SK-MEL-5 (cell line): ENCODE results near the gene ARL10. TPM values are rescaled to one million over a fixed set of nuclear protein-coding genes. Genes with fewer than 3 reads are reported as not detected.

Source experiments
- DNase-seq: peaks from one replicate; pipeline ENCODE4 v3.0.0-alpha.2; 2016; ENCODE audit warnings: low read depth, low spot score
- in situ Hi-C: cut with HindIII; loops from 2 replicates; pipeline ENCODE4 v1.10.0; 2016; ENCODE audit warnings: low sequenced_read_pairs, high pct_unique_total_duplicates, low pct_unique_long_range_greater_than_20kb
- total RNA-seq: library from RNA; depleted of rRNA; stranded (reverse); fragments of >200 nt; shearing (Covaris generic); gene quantifications from 2 replicates; pipeline ENCODE4 v1.2.3, GENCODE V29; 2014

ARL10 gene
- total RNA-seq, 1 experiment from 2014 or later = 0.03 TPM

DNA sequence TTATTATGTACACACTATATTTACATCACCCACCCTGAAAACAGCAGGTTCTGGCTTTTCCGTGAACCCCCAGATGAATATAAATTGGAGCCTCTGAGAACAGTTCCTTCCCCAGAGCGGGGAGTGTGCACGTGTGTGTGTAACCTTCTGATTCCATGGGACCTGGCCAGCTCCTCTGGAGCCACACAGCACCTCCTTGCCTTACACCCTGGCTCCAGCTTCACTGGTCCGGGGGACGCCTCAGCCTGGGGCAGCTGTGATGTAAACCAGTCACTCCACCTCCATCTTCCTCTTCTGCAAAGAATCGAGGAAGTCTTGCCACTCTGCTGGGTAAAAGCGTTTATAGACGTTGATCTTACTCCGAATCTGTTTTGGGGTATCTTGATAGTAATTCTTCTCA is 18.7 kb downstream of the ARL10 start:
- DNase-seq = no peak
- in situ Hi-C loops = no loop called here

DNA sequence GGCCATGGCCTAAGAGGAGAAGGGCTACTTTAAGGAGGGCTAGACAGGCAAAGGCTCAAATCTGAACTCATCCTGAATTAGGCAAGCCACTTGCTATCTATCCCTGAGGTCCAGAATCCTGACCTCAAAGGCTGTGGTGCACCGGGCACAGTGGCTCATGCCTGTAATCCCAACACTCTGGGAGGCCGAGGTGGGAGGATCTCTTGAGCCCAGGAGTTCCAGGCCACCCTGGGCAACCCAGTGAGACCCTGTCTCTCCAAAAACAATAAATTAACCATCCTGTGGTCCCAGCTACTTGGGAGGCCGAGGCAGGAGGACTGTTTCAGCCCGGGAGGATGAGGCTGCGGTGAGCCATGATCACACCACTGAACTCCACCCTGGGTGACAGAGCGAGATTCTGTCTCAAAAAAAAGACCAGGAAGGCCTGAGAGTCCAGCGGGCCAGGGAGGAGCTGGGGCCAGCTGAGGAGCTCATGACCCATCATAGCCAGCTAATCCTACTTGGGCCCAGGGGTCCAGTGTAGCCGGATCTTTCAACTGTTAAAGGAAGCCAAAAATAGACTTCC is 19.2 kb downstream of the ARL10 start:
- in situ Hi-C loops = no loop called here
- no peak for DNase-seq

DNA sequence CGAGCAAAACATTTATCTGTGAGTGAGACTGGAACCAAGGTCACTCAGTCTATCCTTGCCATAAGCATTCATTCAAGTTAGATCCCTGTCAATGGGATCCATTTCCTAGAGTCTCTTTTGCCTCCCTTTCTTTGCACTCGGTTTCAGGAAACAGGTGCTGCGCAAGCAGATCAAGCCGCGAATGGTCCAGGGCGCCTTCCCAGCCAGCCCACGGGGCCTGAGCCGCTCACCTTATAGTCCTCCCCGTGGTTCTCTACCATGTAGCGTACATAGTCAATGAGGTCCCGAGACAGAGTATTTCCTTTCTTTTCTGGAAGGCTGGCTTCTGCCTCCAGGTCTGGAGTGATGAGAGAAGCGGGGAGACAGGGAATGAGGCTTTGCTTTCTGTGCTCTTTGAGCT is 19.7 kb downstream of the ARL10 start:
- in situ Hi-C loops = no loop called here
- DNase-seq = no peak

DNA sequence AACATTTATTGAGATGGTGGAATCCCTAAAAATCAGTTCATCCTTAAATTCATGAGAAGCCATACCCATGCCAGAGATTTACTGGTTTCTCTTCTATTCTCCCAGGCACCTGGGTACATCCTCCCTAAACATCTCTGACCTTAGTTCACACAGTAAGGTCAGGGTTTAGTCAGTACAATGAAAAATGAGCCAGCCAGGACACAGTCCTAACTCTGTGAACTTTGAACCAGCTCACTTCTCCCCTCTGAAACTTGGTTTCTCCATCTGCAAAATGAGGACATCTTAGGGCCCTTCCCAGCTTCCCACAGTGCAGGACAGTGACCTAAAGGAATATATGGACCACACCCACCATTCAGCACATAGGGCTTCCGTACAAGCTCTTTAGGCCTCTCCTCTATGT is 21.2 kb downstream of the ARL10 start:
- in situ Hi-C loops = no loop called here
- DNase-seq = no peak

DNA sequence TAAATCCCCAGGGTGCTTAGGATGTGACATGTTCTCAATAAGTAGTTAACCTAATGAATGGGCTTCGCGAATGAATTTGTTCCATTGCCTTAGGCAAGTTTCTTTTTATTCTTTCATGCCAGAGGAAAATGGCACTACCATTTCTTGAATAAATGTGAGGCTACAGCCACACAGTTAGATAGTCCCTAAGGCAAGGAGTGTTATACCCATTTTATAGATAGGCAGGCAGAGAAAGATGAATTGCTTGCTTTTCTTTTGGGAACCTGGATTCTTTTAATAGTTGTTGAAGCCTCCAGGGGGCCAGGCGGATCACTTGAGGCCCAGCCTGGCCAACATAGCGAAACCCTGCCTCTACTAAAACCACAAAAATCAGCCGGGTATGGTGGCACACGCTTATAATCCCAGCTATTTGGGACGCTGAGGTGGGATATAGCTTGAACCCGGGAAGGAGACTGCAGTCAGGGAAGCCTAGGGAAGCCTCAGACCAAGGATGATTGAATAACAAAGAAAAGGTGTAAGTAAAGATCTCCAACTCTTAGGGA is 22.2 kb downstream of the ARL10 start:
- in situ Hi-C loops = no loop called here

DNA sequence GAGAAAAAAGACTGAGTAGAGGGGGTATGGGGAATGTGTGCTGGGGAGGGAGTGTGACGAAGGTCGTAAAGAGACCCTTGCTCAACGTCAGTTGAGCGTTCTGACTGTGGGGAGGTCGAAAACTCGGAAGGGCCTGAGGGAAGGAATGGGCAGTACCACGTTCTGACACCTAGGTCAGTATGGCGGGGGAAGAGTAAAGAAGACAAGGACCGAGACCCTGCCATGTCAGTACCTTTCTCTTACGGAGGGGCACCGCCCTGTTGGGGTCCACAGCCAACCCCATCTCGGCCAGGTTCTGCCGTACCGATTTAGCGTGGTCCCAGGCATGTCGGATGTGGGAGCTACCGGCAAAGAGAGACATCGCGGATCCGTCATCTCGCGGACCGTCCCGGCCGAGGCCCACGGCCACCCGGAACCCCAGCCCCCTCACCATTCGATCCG is 22.7 kb downstream of the ARL10 start:
- DNase-seq = peak; percentile 24
- in situ Hi-C loops = no loop called here

More for the DNA sequence above, 22.2 kb downstream of the ARL10 start:
- DNase-seq = no peak

DNA sequence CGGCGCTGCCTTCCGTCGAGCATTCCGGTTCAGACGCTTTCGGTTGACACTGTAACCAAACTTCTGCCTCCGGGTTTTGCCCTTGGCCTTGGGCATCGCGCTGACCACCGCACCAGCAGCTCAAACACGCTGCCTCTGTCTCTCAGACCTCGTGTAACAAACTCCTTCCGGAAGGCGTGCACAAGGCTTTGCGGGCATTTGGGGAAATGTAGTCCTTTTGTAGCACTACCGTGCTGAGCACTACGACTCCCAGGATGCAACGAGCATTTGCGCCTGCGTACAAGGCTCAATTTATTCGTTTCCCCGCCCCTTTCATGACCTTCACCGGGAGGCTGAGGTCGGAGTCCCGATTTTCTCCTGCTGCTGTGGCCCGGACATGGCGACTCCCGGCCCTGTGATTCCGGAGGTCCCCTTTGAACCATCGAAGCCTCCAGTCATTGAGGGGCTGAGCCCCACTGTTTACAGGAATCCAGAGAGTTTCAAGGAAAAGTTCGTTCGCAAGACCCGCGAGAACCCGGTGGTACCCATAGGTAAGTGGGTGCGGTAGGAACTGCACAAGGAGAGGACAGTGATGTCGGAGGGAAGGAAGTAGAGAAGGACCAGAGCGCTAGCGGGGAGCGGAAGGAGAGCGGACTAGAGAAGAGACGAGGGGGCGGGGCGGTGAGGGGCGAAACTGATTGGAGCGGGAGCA is 23.3 kb downstream of the ARL10 start, which contains the start of the genes HIGD2A and NOP16:
HIGD2A (plus strand) TSS at position 308 of the 691 bp plus-strand sequence; CDS start at position 377, 69 bp downstream.
NOP16 (minus strand) TSS at position 155 of the 691 bp plus-strand sequence; CDS start at position 96, 59 bp downstream.
- in situ Hi-C loops = no loop called here
- peak; percentile 98 for DNase-seq

DNA sequence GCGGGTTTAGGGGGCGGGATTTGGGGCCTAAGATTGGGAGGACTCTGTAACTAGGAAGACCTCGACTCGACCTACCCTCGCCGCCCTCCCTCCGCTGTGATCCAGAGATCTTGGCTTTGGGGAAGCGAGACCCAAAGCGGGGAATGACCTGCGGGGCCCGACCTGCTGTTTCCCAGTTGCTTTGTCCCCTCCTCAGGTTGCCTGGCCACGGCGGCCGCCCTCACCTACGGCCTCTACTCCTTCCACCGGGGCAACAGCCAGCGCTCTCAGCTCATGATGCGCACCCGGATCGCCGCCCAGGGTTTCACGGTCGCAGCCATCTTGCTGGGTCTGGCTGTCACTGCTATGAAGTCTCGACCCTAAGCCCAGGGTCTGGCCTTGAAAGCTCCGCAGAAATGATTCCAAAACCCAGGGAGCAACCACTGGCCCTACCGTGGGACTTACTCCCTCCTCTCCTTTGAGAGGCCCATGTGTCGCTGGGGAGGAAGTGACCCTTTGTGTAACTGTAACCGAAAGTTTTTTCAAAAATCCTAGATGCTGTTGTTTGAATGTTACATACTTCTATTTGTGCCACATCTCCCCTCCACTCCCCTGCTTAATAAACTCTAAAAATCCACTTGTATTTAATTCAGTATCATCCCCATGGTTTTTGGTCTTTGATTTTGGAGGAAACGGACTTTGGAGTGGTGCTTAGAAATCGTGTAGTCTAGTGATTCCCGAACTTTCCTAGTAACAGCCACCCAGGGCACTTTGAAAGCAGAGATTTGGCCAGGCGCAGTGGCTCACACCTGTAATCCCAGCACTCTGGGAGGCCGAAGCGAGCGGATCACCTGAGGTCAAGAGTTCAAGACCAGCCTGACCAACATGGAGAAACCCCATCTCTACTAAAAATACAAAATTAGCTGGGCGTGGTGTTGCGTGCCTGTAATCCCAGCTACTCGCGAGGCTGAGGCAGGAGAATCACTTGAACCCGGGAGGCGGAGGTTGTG is 24.1 kb downstream of the ARL10 start:
- in situ Hi-C loops = no loop called here
- DNase-seq = no peak

DNA sequence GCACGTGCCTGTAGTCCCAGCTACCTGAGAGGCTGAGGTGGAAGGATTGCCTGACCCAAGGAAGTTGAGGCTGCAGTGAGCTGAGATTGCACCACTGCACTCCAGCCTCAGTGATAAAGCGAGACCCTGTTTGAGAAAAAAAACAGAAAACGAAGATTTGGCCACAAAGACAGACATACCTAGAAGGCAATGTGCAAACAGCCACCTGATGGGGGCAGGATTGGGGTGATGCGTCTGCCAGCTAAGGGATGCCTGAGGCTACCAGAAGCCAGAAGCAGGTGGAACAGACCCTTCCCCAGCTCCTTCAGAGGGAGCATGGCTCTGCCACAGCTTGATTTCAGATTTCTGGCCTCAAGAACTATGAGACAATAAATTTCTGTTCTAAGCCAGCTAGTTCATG is 26.2 kb downstream of the ARL10 start:
- DNase-seq = no peak
- in situ Hi-C loops = no loop called here

DNA sequence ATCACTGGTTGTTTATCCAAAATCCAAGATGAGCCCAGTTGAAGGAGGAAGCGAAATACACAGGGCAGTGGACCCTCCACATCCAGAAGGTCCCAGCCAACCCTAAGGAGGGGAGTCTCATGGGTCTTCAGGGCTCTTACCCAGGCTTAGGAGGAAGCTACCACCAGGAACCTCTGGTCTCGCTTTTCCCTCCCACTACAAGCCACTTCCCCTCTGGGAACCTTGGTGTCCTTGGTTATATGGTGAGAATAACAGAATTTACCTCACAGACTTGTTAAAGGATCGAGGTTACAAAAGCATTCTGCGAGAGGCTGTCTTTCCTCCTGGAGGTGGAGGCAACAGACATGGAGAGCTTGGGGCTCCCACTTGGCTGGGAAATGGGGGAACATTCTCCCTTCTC is 26.7 kb downstream of the ARL10 start:
- in situ Hi-C loops = no loop called here

DNA sequence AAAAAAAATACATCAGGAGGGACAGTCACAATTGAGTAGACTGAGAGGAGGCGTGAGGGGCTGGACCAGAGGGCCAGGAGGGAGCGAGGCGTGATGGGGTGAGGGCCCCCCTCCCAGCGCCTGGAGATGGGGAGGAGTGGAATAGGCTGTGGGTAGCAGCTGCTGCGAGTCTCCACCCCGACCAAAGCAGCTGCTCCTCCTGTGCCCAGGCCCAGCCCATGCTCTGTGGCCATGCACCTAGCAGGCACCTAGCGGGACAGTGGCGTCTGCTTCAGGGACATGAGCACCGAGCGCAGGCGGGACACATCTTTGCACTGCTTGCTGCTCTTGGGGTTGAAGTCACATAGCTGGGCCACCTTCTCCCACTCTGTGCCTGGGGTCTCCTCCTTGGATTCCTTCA is 27.2 kb downstream of the ARL10 start:
- in situ Hi-C loops = no loop called here
- DNase-seq = no peak

More for the DNA sequence above, 26.7 kb downstream of the ARL10 start:
- no peak for DNase-seq

DNA sequence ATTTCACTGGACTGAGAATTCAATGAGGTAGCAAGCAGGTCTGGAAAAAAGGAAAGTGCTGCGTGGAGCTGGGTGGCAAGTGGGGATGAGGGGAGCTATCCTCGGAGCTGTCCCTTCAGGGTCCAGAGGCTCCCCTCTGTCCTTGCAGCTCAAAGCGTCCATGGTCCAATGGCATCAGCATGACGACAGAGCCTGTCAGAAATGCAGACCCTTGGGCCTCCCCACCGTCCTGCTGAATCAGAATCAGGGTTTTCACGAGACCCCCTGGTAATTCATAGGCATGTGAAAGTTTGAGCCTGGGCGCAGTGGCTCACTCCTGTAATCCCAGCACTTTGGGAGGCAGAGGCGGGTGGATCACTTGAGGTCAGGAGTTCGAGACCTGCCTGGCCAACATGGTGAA is 28.8 kb downstream of the ARL10 start:
- in situ Hi-C loops = no loop called here
- DNase-seq = no peak

DNA sequence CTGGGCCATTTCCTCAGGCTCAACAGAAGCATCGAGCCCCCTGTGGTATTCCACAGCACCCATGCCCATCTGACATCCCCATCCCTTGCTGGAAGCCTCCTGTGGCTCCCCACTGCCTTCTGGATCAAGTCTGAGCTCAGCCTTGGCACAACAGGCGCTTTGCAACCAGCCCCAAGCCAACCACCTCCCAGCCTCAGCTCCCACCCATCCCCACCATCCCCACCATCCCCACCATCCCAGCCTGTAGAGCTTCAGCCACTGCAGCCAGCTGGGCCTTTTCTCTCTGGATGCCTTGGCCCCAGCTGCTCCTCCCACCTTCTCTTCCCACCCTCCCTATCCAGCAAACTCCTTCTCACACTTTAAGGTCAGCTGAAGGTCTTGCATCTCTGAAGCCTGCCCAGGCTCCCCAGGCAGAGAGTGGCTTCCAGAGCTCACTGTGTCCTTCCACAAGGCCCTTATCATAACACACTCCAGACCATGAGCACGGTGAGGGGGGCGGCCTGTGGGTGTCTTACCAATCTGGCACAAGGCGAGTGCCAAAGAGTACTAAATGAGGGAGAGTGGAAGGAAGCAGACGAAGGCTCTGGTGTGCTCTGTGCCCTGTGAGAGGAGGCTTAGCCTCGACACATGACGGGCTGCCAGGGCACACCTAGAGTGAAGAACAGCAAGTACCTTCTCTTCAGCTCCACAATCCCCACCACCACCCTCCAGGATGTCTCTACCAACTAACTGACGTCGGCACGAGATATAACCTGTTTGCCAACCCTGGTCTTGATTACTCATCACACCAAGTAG is 29.8 kb downstream of the ARL10 start:
- in situ Hi-C loops = no loop called here
- no peak for DNase-seq

DNA sequence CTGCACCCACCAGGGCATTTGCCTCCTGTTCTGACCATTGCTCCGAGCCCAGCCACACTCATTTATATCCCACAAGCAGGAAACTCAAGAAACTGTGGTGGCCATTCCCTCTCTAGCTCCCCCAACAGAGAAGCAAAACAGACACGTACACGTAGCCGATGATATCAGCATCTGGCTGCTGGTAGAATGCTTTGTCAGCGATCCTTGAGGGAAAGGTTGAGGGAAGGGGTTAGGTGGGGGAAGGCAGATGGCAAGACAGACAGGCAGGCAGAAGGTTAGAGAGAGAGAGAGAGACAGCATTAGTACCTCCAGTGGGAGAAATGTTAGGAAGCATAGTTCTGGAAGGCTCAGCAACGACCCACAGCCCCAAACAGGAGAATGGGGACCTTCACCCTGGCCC is 31.0 kb downstream of the ARL10 start:
- in situ Hi-C loops = no loop called here
- DNase-seq = no peak

DNA sequence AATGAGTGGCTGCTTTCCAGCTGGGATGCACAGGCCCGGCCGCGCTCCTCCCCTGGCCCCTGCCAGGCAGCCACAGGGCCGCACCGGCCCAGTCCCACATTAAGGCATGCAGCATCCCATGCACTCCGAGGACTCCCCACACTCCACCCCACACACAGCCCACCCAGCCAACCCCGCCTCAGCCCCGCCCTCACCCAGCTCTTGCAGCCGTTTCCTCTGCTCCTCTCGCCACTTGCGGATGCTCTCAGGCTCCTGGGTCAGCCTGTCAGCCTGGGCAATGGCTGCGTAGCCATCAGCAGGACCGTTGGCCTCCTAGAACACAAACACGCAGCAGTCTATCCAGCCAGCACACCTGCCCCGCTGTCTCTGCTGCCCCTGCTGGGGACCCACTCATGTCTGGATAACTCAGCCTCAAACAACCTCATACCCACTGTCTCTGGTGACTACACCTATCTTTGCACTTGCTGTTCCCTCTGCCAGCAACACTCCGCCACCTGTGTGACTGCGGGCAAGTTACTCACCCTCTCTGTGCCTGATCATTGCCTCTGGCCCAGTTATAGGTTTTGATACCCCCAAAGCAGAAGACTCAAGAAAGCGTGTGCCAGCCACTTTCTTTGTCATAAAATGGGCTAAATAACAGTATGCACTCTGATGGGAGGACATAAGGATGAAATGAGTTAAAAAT is 32.6 kb downstream of the ARL10 start:
- in situ Hi-C loops = no loop called here
- DNase-seq = no peak

DNA sequence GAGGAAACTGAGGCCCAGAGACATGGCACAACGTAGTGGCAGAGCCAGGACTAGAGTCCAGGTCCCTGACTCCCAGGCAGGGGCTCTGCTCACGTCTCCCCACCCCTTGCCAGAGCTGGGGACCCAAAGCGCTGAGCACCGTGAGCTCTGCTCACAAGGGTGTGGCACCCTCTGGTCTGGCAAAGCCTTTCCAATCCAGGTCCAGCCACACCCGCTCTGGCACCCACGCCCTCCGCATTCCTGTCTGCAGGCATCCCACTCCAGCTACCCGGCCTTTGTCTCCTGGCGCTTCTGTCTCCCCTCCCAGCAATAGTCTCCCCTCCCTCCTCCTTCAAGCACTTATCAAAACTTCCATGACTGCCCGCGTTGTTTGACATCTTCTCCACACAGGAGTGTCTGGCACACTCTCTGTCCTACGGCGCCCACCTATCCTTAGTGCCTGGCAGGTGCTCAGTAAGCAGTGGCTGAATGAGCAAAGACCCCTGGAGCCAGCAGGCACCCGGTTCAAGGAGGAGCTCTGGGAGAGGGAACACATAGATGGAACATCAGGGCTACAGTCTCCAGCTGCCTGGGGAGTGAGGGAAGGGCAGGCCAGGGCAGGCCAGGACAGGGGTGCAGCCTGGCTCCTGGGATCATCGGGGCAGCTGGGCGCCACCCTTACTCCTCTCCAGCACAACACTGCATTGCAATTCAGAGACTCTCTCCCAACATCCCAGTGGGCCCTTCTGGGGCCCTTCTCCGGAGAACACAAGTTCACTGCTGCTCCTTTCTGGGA is 35.3 kb downstream of the ARL10 start:
- in situ Hi-C loops = no loop called here
- DNase-seq = no peak
